ENCODE measurements around the gene TTC16.

TTC16 gene

GRCh38 chr9:127698985-127699670, 16.8 kb upstream of the TTC16 start:
- DNase-seq: peak; percentile 90 to 93

- DNase-seq: no peak
Measured at GRCh38 chr9:127700140-127700539, 15.7 kb upstream of the TTC16 start.

- no peak for DNase-seq
Measured at GRCh38 chr9:127700594-127701255, 15.2 kb upstream of the TTC16 start.

- DNase-seq: no peak
Measured at GRCh38 chr9:127703289-127703946, 12.5 kb upstream of the TTC16 start.

- no peak for DNase-seq
Measured at GRCh38 chr9:127705577-127706379, 10.1 kb upstream of the TTC16 start.

GRCh38 chr9:127706836-127707241, 9.0 kb upstream of the TTC16 start, which contains the start of gene CFAP157:
CFAP157 (plus strand) TSS chr9:127706988; CDS start chr9:127707032, 44 bp downstream.
- no peak for DNase-seq

GRCh38 chr9:127707766-127708165, 8.1 kb upstream of the TTC16 start:
- peak; percentile 41 to 55 for DNase-seq

GRCh38 chr9:127708952-127709587, 6.8 kb upstream of the TTC16 start:
- no peak for DNase-seq

GRCh38 chr9:127710204-127710783, 5.6 kb upstream of the TTC16 start:
- DNase-seq: no peak

- peak in 1 of 2 experiments; percentile 37 for DNase-seq
Measured at GRCh38 chr9:127711226-127711701, 4.6 kb upstream of the TTC16 start.

- DNase-seq: no peak
Measured at GRCh38 chr9:127711831-127712274, 4.0 kb upstream of the TTC16 start.

- no peak for DNase-seq
Measured at GRCh38 chr9:127712371-127712770, 3.5 kb upstream of the TTC16 start.

- DNase-seq: no peak
Measured at GRCh38 chr9:127712867-127713266, 3.0 kb upstream of the TTC16 start.

GRCh38 chr9:127714020-127714750, 1.7 kb upstream of the TTC16 start:
- DNase-seq: no peak

GRCh38 chr9:127714951-127715469, 869 bp upstream of the TTC16 start:
- DNase-seq: peak in 1 of 2 experiments; percentile 28

GRCh38 chr9:127716412-127716811, 533 bp downstream of the TTC16 start:
- DNase-seq: no peak

- DNase-seq: no peak
Measured at GRCh38 chr9:127717766-127718165, 1.9 kb downstream of the TTC16 start.

GRCh38 chr9:127720031-127720864, 4.4 kb downstream of the TTC16 start:
- DNase-seq: peak; percentile 31 to 37

- no peak for DNase-seq
Measured at GRCh38 chr9:127720865-127721227, 5.0 kb downstream of the TTC16 start.

- no peak for DNase-seq
Measured at GRCh38 chr9:127721391-127721821, 5.5 kb downstream of the TTC16 start.
